ENCODE data around the gene HRH1. TPM values are rescaled to one million over a fixed set of nuclear protein-coding genes. Genes with fewer than 3 reads are reported as not detected.

The HRH1 gene
- total RNA-seq, 6 experiments from 2014 or later, result 0.14 to 0.66 (median 0.41) TPM; not detected in 2

DNA sequence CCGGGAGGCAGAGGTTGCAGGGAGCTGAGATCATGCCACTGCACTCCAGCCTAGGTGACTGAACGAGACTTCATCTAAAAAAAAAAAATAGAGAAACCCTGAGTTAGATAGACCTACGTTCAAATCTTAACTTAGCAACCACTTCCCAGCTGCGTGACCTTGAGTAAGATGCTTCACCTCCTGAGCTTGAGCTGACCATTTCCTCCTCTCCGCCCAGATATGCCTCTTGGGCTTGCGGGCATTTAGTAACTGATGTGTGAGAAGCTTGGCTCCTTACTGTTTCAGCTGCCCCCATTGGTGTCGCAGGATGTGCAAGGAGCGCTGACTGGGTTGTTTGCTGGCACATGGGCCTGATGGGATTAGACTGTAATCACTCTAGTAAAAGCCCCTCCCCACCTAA, 91.0 kb downstream of the HRH1 start:
- Histone ChIP-seq H3K4me1 (no peaks in the 10 kb centered on the region), H3K36me3 (no peaks in the 10 kb centered on the region), H3K27me3 (no peaks in the 10 kb centered on the region), H3K4me3 (no peak overlapping the region), H3K9me3 (no peaks in the 10 kb centered on the region), H3K27ac (no peak overlapping the region)
- no peak for DNase-seq
- no peak for TF ChIP-seq POLR2A (IDR thresholded peaks at IDR 0.05)
- TF ChIP-seq, protein P1, sequence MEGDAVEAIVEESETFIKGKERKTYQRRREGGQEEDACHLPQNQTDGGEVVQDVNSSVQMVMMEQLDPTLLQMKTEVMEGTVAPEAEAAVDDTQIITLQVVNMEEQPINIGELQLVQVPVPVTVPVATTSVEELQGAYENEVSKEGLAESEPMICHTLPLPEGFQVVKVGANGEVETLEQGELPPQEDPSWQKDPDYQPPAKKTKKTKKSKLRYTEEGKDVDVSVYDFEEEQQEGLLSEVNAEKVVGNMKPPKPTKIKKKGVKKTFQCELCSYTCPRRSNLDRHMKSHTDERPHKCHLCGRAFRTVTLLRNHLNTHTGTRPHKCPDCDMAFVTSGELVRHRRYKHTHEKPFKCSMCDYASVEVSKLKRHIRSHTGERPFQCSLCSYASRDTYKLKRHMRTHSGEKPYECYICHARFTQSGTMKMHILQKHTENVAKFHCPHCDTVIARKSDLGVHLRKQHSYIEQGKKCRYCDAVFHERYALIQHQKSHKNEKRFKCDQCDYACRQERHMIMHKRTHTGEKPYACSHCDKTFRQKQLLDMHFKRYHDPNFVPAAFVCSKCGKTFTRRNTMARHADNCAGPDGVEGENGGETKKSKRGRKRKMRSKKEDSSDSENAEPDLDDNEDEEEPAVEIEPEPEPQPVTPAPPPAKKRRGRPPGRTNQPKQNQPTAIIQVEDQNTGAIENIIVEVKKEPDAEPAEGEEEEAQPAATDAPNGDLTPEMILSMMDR (IDR thresholded peaks at IDR 0.05), result no peak
- 60% methylated on average over 8 of the region's 8 CpGs for WGBS (ENCODE audit: insufficient coverage, low coverage, low lambda C conversion rate, missing lambda C conversion rate)
- no peak for ATAC-seq
- intact Hi-C loops (cut with DNase I), result no loop called here

DNA sequence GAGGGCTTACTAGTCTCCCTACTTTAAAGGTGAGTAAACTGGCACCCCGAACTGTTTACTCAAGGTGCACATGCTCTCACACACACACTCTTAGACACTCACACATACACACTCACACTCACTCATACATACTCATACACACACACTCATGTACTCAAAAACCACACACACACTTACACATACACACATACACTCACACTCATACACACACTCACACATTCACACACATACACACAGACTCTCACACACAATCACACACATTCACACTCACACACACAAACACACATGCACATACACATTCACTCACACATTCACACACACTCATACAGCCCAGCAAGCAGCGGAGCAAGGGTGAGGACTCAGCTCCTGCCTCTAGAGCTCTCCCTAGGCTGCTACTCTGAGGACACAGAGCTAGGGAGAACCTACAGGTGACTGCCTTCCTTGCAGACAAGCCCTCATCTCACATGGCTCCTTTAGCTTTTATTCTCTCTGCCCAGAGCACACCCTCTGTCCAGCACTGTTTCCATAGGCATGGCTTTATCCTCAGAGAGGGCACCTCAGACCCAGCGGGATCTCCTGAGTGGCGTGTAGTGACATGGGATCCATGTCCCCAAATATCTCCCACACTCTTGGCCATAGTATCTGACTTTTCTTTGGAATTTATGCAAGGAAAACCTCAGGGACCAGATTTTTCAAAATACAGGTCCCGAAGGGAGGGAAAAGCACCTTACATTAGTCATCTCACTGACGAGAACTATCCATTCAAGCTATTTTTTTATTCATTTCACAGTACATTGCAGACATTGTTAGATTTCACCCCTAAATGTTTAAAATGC, 91.8 kb downstream of the HRH1 start:
- 75% methylated on average over 5 of the region's 6 CpGs for WGBS (ENCODE audit: insufficient coverage, low coverage, low lambda C conversion rate, missing lambda C conversion rate)
- DNase-seq (no peak), ATAC-seq (no peak)
- Histone ChIP-seq H3K27ac (no peak overlapping the region), H3K4me1 (no peaks in the 10 kb centered on the region), H3K36me3 (no peaks in the 10 kb centered on the region), H3K9me3 (no peaks in the 10 kb centered on the region), H3K27me3 (no peaks in the 10 kb centered on the region), H3K4me3 (no peak overlapping the region)
- intact Hi-C loops (cut with DNase I), result no loop called here
- TF ChIP-seq POLR2A (IDR thresholded peaks at IDR 0.05), result no peak
- TF ChIP-seq, protein P1 (IDR thresholded peaks at IDR 0.05), result no peak

DNA sequence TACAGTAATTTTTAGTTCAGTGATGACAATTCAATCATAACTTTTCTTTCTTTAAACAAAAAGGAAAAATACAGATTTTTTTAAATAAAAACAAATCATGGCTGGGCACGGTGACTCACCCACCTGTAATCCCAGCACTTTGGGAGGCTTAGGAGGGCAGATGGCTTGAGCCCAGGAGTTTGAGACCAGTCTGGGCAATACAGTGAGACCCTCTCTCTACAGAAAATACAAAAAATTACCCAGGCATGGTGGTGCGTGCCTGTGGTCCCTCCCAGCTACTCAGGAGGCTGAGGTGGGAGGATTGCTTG, 92.3 kb downstream of the HRH1 start:
- 81% methylated on average over 2 of the region's 2 CpGs for WGBS (ENCODE audit: insufficient coverage, low coverage, low lambda C conversion rate, missing lambda C conversion rate)
- no peaks in the 10 kb centered on the region for H3K9me3 ChIP-seq
- H3K4me3 ChIP-seq, result no peak overlapping the region
- H3K27me3 ChIP-seq, result no peaks in the 10 kb centered on the region
- intact Hi-C loops (cut with DNase I), result no loop called here
- TF ChIP-seq POLR2A (IDR thresholded peaks at IDR 0.05), result no peak
- TF ChIP-seq, protein P1 (IDR thresholded peaks at IDR 0.05), result no peak
- H3K36me3 ChIP-seq, result no peaks in the 10 kb centered on the region
- DNase-seq, result no peak
- ATAC-seq, result no peak
- H3K27ac ChIP-seq, result no peak overlapping the region
- no peaks in the 10 kb centered on the region for H3K4me1 ChIP-seq

- Histone ChIP-seq H3K9me3 (no peaks in the 10 kb centered on the region), H3K27me3 (no peaks in the 10 kb centered on the region), H3K36me3 (no peaks in the 10 kb centered on the region), H3K4me3 (no peak overlapping the region), H3K4me1 (no peaks in the 10 kb centered on the region), H3K27ac (no peak overlapping the region)
- no peak for DNase-seq
- TF ChIP-seq POLR2A (IDR thresholded peaks at IDR 0.05), result no peak
- TF ChIP-seq, protein P1 (IDR thresholded peaks at IDR 0.05), result no peak
- intact Hi-C loops (cut with DNase I), result no loop called here
- ATAC-seq, result no peak
- WGBS (ENCODE audit: insufficient coverage, low coverage, low lambda C conversion rate, missing lambda C conversion rate), result 52% methylated on average over 5 of the region's 8 CpGs
Observed at GRCh38 chr3:11247362-11247761, 93.1 kb downstream of the HRH1 start.
